GM12878 (cell line): ENCODE results near the gene ZBTB16. TPM values are rescaled to one million over a fixed set of nuclear protein-coding genes. Genes with fewer than 3 reads are reported as not detected.

ENCODE experiments used
- ATAC-seq: fragments of 200-7000 bp; cut with Tn5 transposase; 3 replicates; pipeline ENCODE4 v1.9.1; 2020; ENCODE audit warnings: mild to moderate bottlenecking, moderate library complexity
- BruUV-seq: library from RNA; stranded (reverse); fragments of 400-500 nt; replicated peaks from 2 replicates; lab custom pipeline; 2021; lab: Mats Ljungman, UMichigan
- CTCF ChIA-PET: fragments of 300-600 bp; sonication (Branson Sonifier 250); formaldehyde crosslinking; extraction: SDS; loops from one replicate; lab custom pipeline; 2021; ENCODE audit warnings: inconsistent platforms; lab: Yijun Ruan, JAX
- POLR2A ChIA-PET: fragments of 350-600 bp; formaldehyde crosslinking; extraction: SDS; loops from one replicate; lab custom pipeline; 2021; ENCODE audit warnings: inconsistent platforms; lab: Charles Lee
- RAD21 ChIA-PET: fragments of 300-600 bp; sonication (Branson Sonifier 250); formaldehyde crosslinking; loops from one replicate; lab custom pipeline; 2023; ENCODE audit warnings: antibody characterized with exemption; ENCODE audit not compliant: unreplicated experiment; lab: Charles Lee
- SMC1A ChIA-PET: fragments of 300-600 bp; sonication (Branson Sonifier 250); formaldehyde crosslinking; loops from one replicate; lab custom pipeline; 2023; ENCODE audit not compliant: unreplicated experiment, uncharacterized antibody; lab: Charles Lee
- DNase-seq: peaks from one replicate; pipeline ENCODE4 v3.0.0-alpha.2; 2011; ENCODE audit warnings: low read depth, low spot score
- FAIRE-seq: peaks from 3 replicates; lab custom pipeline; 2011; peaks lifted over from hg19 to GRCh38; lab: Jason Lieb, UNC
- H2AFZ ChIP-seq: 2 replicates; pipeline ENCODE4 v1.6.0; 2011; ENCODE audit warnings: low read depth, low read length, control low read depth; ENCODE audit not compliant: control insufficient read depth
- H3K27ac ChIP-seq: 2 replicates; pipeline ENCODE4 v1.5.1; 2011; ENCODE audit warnings: control low read depth; ENCODE audit not compliant: control insufficient read depth, insufficient read depth
- H3K27me3 ChIP-seq, 2 experiments: replicated peaks in 1 of 2; 2 replicates each; pipeline versions ENCODE4 v1.6.0 to v1.6.1; 2011; ENCODE audit warnings: low read length in 1 of 2; ENCODE audit not compliant: control insufficient read depth in 2 of 2, insufficient read depth in 2 of 2
- H3K36me3 ChIP-seq, 2 experiments: 2 replicates each; pipeline ENCODE4 v1.5.1; 2011; ENCODE audit warnings: low read length in 1 of 2; ENCODE audit not compliant: control insufficient read depth in 2 of 2, insufficient read depth in 2 of 2
- H3K4me1 ChIP-seq: 2 replicates; pipeline ENCODE4 v1.6.1; 2011; ENCODE audit warnings: mild to moderate bottlenecking, low read length, moderate library complexity, mixed read lengths; ENCODE audit not compliant: control insufficient read depth, insufficient read depth
- H3K4me2 ChIP-seq: 2 replicates; pipeline ENCODE4 v1.6.0; 2011; ENCODE audit warnings: control low read depth; ENCODE audit not compliant: control insufficient read depth, insufficient read depth
- H3K4me3 ChIP-seq: fragments of 200-600 bp; sonication (generic); 2 replicates; pipeline ENCODE4 v1.5.1; 2016
- H3K79me2 ChIP-seq: 2 replicates; pipeline ENCODE4 v1.6.0; 2011; ENCODE audit warnings: low read length; ENCODE audit not compliant: control insufficient read depth, insufficient read depth
- H3K9ac ChIP-seq: 2 replicates; pipeline ENCODE4 v1.8.0; 2011; ENCODE audit warnings: low read length, control low read depth, mixed read lengths; ENCODE audit not compliant: control insufficient read depth, insufficient read depth
- H3K9me3 ChIP-seq: replicated peaks from 3 replicates; pipeline ENCODE4 v1.5.1; 2011; ENCODE audit warnings: mild to moderate bottlenecking, low read length; ENCODE audit not compliant: control insufficient read depth, insufficient read depth
- H4K20me1 ChIP-seq: 2 replicates; pipeline ENCODE4 v1.6.0; 2011; ENCODE audit not compliant: control insufficient read depth, insufficient read depth
- ATF3 ChIP-seq: IDR thresholded peaks from 2 replicates; pipeline ENCODE4 v1.6.1; 2011; ENCODE audit warnings: low read depth, mild to moderate bottlenecking, low read length, moderate library complexity, borderline replicate concordance; ENCODE audit errors: extremely low read depth
- BCLAF1 ChIP-seq: fragments of 450-650 bp; IDR thresholded peaks from 2 replicates; pipeline ENCODE4 v1.6.1; 2017; ENCODE audit warnings: antibody characterized with exemption, mild to moderate bottlenecking, moderate library complexity
- CEBPB ChIP-seq, 2 experiments: fragments of 150-350 bp in 1 of 2; IDR thresholded peaks; 2 replicates each; pipeline ENCODE4 v1.6.1; 2012 to 2014; ENCODE audit warnings: low read depth in 2 of 2, low read length in 2 of 2, borderline replicate concordance in 1 of 2, inconsistent platforms in 1 of 2
- CHD1 ChIP-seq: IDR thresholded peaks from 2 replicates; pipeline ENCODE4 v1.6.1; 2012; ENCODE audit warnings: low read depth, low read length, improper control_type of control experiment
- E2F4 ChIP-seq: IDR thresholded peaks from 2 replicates; pipeline ENCODE4 v1.6.1; 2012; ENCODE audit warnings: low read depth, low read length, improper control_type of control experiment
- ESRRA ChIP-seq: IDR thresholded peaks from 2 replicates; pipeline ENCODE4 v1.6.1; 2012; ENCODE audit warnings: mild to moderate bottlenecking, low read length, improper control_type of control experiment
- HDAC2 ChIP-seq: fragments of 200-600 bp; sonication (generic); IDR thresholded peaks from 2 replicates; pipeline ENCODE4 v1.6.1; 2017
- IRF4 ChIP-seq: IDR thresholded peaks from 2 replicates; pipeline ENCODE4 v1.6.1; 2011; ENCODE audit warnings: low read depth, low read length
- MTA2 ChIP-seq: fragments of 450-650 bp; IDR thresholded peaks from 2 replicates; pipeline ENCODE4 v1.6.1; 2016; ENCODE audit warnings: low read depth, mild to moderate bottlenecking, moderate library complexity
- RELA ChIP-seq: fragments of 450-650 bp; IDR thresholded peaks from 2 replicates; pipeline ENCODE4 v1.8.0; 2014; ENCODE audit warnings: borderline replicate concordance; ENCODE audit not compliant: partially characterized antibody
- RFX5 ChIP-seq: IDR thresholded peaks from 2 replicates; pipeline ENCODE4 v1.6.1; 2011; ENCODE audit warnings: low read depth, low read length, improper control_type of control experiment
- SIX5 ChIP-seq: IDR thresholded peaks from 2 replicates; pipeline ENCODE4 v1.6.1; 2011; ENCODE audit warnings: mild to moderate bottlenecking, low read depth, low read length, moderate library complexity; ENCODE audit not compliant: severe bottlenecking
- TCF3 ChIP-seq: IDR thresholded peaks from 2 replicates; pipeline ENCODE4 v1.6.1; 2012; ENCODE audit warnings: low read depth, mild to moderate bottlenecking, low read length, borderline replicate concordance; ENCODE audit not compliant: insufficient read depth
- ZBED1 ChIP-seq: IDR thresholded peaks from 2 replicates; pipeline ENCODE4 v1.6.1; 2016; ENCODE audit warnings: borderline replicate concordance
- ZBTB11 ChIP-seq: fragments of 450-650 bp; formaldehyde crosslinking; IDR thresholded peaks from 2 replicates; pipeline ENCODE4 v1.5.0; 2022; ENCODE audit warnings: mild to moderate bottlenecking, missing genetic modification characterization
- ZNF207 ChIP-seq: fragments of 450-650 bp; IDR thresholded peaks from 2 replicates; pipeline ENCODE4 v1.6.1; 2014; ENCODE audit warnings: antibody characterized with exemption, mild to moderate bottlenecking, borderline replicate concordance
- ZNF384 ChIP-seq: IDR thresholded peaks from 2 replicates; pipeline ENCODE4 v1.6.1; 2012; ENCODE audit warnings: low read depth, mild to moderate bottlenecking, low read length, improper control_type of control experiment, borderline replicate concordance
- WGBS: methylation state at CpG from one replicate; pipeline ENCODE4 v1.1.6; 2016; ENCODE audit warnings: low lambda C conversion rate; ENCODE audit not compliant: insufficient replicate concordance, insufficient coverage; ENCODE audit errors: missing lambda C conversion rate; 5-methylcytosine and 5-hydroxymethylcytosine counted together
- in situ Hi-C: fragments of 300-500 bp; cut with MboI; formaldehyde crosslinking; loops from 9 replicates; pipeline ENCODE4 v1.14.3; 2018; ENCODE audit warnings: mixed read lengths
- intact Hi-C: fragments of 100-400 bp; cut with micrococcal nuclease; formaldehyde crosslinking; loops from one replicate; pipeline ENCODE4 v1.14.2; 2022; ENCODE audit not compliant: unreplicated experiment
- polyA plus RNA-seq, 11 experiments: library from polyadenylated mRNA; depleted of rRNA in 4 of 11; unstranded in 6 of 11; stranded (reverse) in 5 of 11; fragments of >200 nt; fragmentation: Nextera tagmentation in 4 of 11; fragmentation: Illumina TruSeq in 1 of 11; extraction: Ambion mirVana in 4 of 11; extraction: Trizol in 1 of 11; gene quantifications; 1 replicate in 1 of 11; 2 replicates in 10 of 11; pipeline versions ENCODE4 v1.2.1 to v1.2.3, GENCODE V29; 2011 to 2016; ENCODE audit warnings: inconsistent platforms in 2 of 11, missing spikeins in 2 of 11, low read depth in 1 of 11
- total RNA-seq, 4 experiments: library from RNA; depleted of rRNA in 3 of 4; stranded (reverse); fragments of >200 nt in 3 of 4; fragmentation: Illumina TruSeq in 1 of 4; extraction: Trizol in 1 of 4; gene quantifications; 2 replicates each; pipeline versions ENCODE4 v1.2.1 to v1.2.3, GENCODE V29; 2013 to 2021

ZBTB16 gene
- total and polyA plus RNA-seq, 10 of the 15 experiments (the other 5 are each of a cell fraction or from before 2014, with no cell fraction given) = 0.38 TPM; not detected in 9

- no peaks in the 10 kb centered on the region for H4K20me1 ChIP-seq
- ChIA-PET CTCF (no interaction called here), POLR2A (no interaction called here), SMC1A (no interaction called here), RAD21 (no interaction called here)
- intact Hi-C loops = no loop called here
- no peak overlapping the region for H3K4me3 ChIP-seq
- no peaks in the 10 kb centered on the region for H3K4me1 ChIP-seq
- H3K4me2 ChIP-seq = no peak overlapping the region
- H3K36me3 ChIP-seq = no peaks in the 10 kb centered on the region
- no peaks in the 10 kb centered on the region for H3K9me3 ChIP-seq
- no peak overlapping the region for H3K9ac ChIP-seq
- H3K27ac ChIP-seq = no peak overlapping the region
- in situ Hi-C loops = no loop called here
- WGBS = 19% methylated on average over 5 of the region's 5 CpGs
- no peaks in the 10 kb centered on the region for H3K79me2 ChIP-seq
- DNase-seq = no peak
- no TSS peak for BruUV-seq
- no peak for FAIRE-seq
- no peak overlapping the region for H2AFZ ChIP-seq
- no peak for ATAC-seq
- TF ChIP-seq ATF3 = no peak
- no peak for TF ChIP-seq ESRRA
- TF ChIP-seq SIX5 = no peak
- TF ChIP-seq ZNF384 = no peak
- TF ChIP-seq BCLAF1 = no peak
- TF ChIP-seq RELA = no peak
- TF ChIP-seq IRF4 = no peak
- TF ChIP-seq CEBPB (IDR thresholded peaks at IDR 0.05; ENCODE audit: borderline replicate concordance in 1 of 2, low read depth in 2 of 2, low read length in 2 of 2) = no peak
- no peak for TF ChIP-seq ZBTB11 (CRISPR knock-in tag)
- no peak for TF ChIP-seq E2F4
- TF ChIP-seq RFX5 = no peak
- TF ChIP-seq HDAC2 = no peak
- no peak for TF ChIP-seq CHD1
- no peak for TF ChIP-seq TCF3
- no peak for TF ChIP-seq MTA2
- TF ChIP-seq ZNF207 = no peak
- TF ChIP-seq ZBED1 = no peak
- H3K27me3 ChIP-seq = peaks cover 0 to 3% of the 10 kb centered on the region in 2 experiments; a peak in 3 of 4 replicates
Observed at GRCh38 chr11:114087025-114087424, 27.5 kb downstream of the ZBTB16 start.
